HEK293T (cell line): ENCODE measurements around the gene ALLC.

ENCODE experiments used
- BHLHE40 ChIP-seq: fragments of 450-650 bp; IDR thresholded peaks from 2 replicates; pipeline ENCODE4 v1.6.1; 2016; ENCODE audit warnings: mild to moderate bottlenecking, moderate library complexity, borderline replicate concordance
- CTBP1 ChIP-seq: fragments of 450-650 bp; IDR thresholded peaks from 2 replicates; pipeline ENCODE4 v1.6.1; 2016; ENCODE audit warnings: borderline replicate concordance
- ELF4 ChIP-seq: fragments of 450-650 bp; IDR thresholded peaks from 2 replicates; pipeline ENCODE4 v1.6.1; 2017; ENCODE audit warnings: antibody characterized with exemption
- FOXA1 ChIP-seq: fragments of 450-650 bp; IDR thresholded peaks from 2 replicates; pipeline ENCODE4 v1.6.1; 2016; ENCODE audit warnings: mild to moderate bottlenecking
- FOXK2 ChIP-seq: fragments of 450-650 bp; IDR thresholded peaks from 2 replicates; pipeline ENCODE4 v1.6.1; 2016; ENCODE audit warnings: mild to moderate bottlenecking
- FOXM1 ChIP-seq: fragments of 450-650 bp; IDR thresholded peaks from 2 replicates; pipeline ENCODE4 v1.6.1; 2017; ENCODE audit warnings: mild to moderate bottlenecking, borderline replicate concordance
- HDGF ChIP-seq: fragments of 450-650 bp; IDR thresholded peaks from 2 replicates; pipeline ENCODE4 v1.6.1; 2017; ENCODE audit warnings: antibody characterized with exemption, borderline replicate concordance
- L3MBTL2 ChIP-seq: fragments of 450-650 bp; conservative IDR thresholded peaks from 2 replicates; pipeline ENCODE4 v1.6.1; 2016; ENCODE audit warnings: mild to moderate bottlenecking
- PKNOX1 ChIP-seq: fragments of 450-650 bp; IDR thresholded peaks from 2 replicates; pipeline ENCODE4 v1.6.1; 2016
- SP1 ChIP-seq: fragments of 450-650 bp; IDR thresholded peaks from 2 replicates; pipeline ENCODE4 v1.6.1; 2017
- SUZ12 ChIP-seq: fragments of 450-650 bp; IDR thresholded peaks from 2 replicates; pipeline ENCODE4 v1.6.1; 2016; ENCODE audit warnings: mild to moderate bottlenecking
- TARDBP ChIP-seq: fragments of 450-650 bp; IDR thresholded peaks from 2 replicates; pipeline ENCODE4 v1.6.1; 2016

GRCh38 chr2:3647831-3648651 lies 10.0 kb upstream of the ALLC start:
- TF ChIP-seq L3MBTL2 (no peak), SUZ12 (no peak), BHLHE40 (no peak), FOXM1 (no peak), SP1 (no peak), FOXA1 (no peak), ELF4 (no peak), PKNOX1 (no peak), HDGF (no peak), FOXK2 (no peak), CTBP1 (no peak), TARDBP (no peak)
